Measurements from ENCODE around the gene MCF2L2.

- no peak for TF ChIP-seq CTCF (IDR thresholded peaks at IDR 0.05)
- TF ChIP-seq EZH2 (IDR thresholded peaks at IDR 0.05; ENCODE audit: borderline replicate concordance, insufficient read depth, low read depth, low read length, poor library complexity, severe bottlenecking): no peak
Observed at GRCh38 chr3:183430325-183430957, 2.0 kb upstream of the MCF2L2 start.

All from B cell (primary cell).